BJ (cell line): ENCODE results near the gene ACSS1. TPM values are rescaled to one million over a fixed set of nuclear protein-coding genes. Genes with fewer than 3 reads are reported as not detected.

Experiments used
- CTCF ChIA-PET: fragments of 350-600 bp; formaldehyde crosslinking; extraction: SDS; loops from one replicate; lab custom pipeline; 2021; ENCODE audit warnings: antibody characterized with exemption, inconsistent platforms; lab: Yijun Ruan, JAX
- POLR2A ChIA-PET: fragments of 300-600 bp; sonication (Branson Sonifier 250); formaldehyde crosslinking; extraction: SDS; loops from one replicate; lab custom pipeline; 2021; ENCODE audit warnings: antibody characterized with exemption; lab: Charles Lee
- DNase-seq: peaks from one replicate; pipeline ENCODE4 v3.0.0-alpha.2; 2011; ENCODE audit warnings: low read depth
- H3K27me3 ChIP-seq: 2 replicates; pipeline ENCODE4 v1.6.0; 2011; ENCODE audit warnings: low read length; ENCODE audit not compliant: control insufficient read depth, insufficient read depth
- H3K36me3 ChIP-seq: 2 replicates; pipeline ENCODE4 v1.5.1; 2011; ENCODE audit warnings: low read length; ENCODE audit not compliant: control insufficient read depth, insufficient read depth
- H3K4me3 ChIP-seq: 2 replicates; pipeline ENCODE4 v1.5.1; 2011; ENCODE audit warnings: low read depth, mild to moderate bottlenecking, control low read depth, low read length
- polyA plus RNA-seq: library from polyadenylated mRNA; depleted of rRNA; stranded (reverse); fragments of >200 nt; gene quantifications from 2 replicates; pipeline ENCODE4 v1.2.3, GENCODE V29; 2011
- TF ChIP-seq, protein P1 (sequence below): IDR thresholded peaks from 2 replicates; pipeline ENCODE4 v1.5.1; 2011; ENCODE audit warnings: low read depth, mild to moderate bottlenecking, control low read depth, inconsistent platforms, low read length, moderate library complexity; ENCODE audit not compliant: insufficient read depth

ACSS1 gene
- polyA plus RNA-seq, 1 experiment = 6.3 TPM

DNA sequence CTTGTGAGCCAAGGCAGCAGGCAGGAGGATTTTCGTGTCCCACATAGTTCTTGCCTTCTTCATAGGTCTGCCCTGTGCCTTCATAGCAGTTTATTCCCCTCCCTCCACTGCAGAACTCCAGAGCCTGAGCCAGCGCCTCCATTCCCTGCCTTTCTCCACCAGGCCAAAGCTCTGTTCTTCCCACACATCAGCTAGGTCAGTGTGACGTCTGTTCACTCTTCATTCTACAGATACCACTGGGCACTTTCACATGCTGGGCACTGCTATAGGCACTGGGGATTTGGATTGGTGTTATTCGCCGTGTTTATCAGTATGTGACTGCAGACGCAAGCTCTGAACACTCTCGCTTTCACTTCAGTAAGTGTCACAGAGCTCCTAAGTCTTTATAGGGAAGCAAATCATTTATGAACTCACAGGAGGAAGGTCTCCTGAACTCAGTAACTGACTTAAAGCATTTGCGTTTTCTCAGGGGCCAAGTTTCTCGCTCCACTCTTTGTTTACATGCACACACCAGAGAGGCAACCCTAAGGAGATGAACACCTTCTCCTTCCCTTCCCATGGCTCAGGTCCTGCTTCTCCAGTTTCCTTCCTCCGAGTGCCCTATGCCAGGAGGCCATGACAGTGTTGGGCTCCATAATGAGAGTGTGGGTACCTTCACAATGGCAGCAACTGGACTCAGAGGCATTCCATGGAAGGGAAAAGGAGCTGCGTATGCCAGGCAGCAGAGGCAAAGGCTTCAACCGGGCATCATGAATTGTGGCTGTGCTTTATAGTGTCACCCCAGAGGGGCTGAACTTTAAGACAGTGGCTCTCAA lies 59.1 kb downstream of the ACSS1 start:
- POLR2A ChIA-PET = no interaction called here
- TF ChIP-seq, protein P1, sequence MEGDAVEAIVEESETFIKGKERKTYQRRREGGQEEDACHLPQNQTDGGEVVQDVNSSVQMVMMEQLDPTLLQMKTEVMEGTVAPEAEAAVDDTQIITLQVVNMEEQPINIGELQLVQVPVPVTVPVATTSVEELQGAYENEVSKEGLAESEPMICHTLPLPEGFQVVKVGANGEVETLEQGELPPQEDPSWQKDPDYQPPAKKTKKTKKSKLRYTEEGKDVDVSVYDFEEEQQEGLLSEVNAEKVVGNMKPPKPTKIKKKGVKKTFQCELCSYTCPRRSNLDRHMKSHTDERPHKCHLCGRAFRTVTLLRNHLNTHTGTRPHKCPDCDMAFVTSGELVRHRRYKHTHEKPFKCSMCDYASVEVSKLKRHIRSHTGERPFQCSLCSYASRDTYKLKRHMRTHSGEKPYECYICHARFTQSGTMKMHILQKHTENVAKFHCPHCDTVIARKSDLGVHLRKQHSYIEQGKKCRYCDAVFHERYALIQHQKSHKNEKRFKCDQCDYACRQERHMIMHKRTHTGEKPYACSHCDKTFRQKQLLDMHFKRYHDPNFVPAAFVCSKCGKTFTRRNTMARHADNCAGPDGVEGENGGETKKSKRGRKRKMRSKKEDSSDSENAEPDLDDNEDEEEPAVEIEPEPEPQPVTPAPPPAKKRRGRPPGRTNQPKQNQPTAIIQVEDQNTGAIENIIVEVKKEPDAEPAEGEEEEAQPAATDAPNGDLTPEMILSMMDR = no peak
- Histone ChIP-seq H3K27me3 (0 out of 2 replicates have a peak, but pooled peaks cover 4% of the 10 kb centered on the region), H3K36me3 (no peaks in the 10 kb centered on the region), H3K4me3 (no peak overlapping the region)
- CTCF ChIA-PET = interaction anchor here (1.1 to 4.4 kb wide), 3 partner anchors 65 to 409 kb away, joined by 3 to 59 read pairs (median 8); partner anchors contain the start of gene GINS1
- DNase-seq = no peak

DNA sequence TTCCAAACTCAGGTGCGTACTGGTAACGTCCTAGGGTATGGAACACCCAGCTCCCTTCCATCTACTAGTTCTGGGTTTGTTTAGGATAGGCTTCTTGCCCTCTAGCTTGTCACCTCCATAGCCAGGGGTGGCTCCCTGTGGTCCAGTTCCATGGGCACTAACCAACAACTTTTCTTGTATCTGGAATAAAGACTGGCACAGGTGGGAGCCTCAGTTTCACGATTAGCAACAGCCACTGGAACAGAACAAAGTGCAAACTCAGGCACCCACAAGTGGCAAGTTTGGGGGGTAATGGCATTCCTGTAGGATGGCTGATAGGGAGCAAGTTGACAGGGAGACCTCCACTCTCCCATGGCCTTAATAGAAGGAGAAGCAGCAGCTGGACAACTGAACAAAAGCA lies 59.8 kb downstream of the ACSS1 start:
- 0 out of 2 replicates have a peak, but pooled peaks cover 4% of the 10 kb centered on the region for H3K27me3 ChIP-seq
- no peak for DNase-seq
- no peaks in the 10 kb centered on the region for H3K36me3 ChIP-seq
- TF ChIP-seq, protein P1 = no peak
- POLR2A ChIA-PET = no interaction called here
- H3K4me3 ChIP-seq = no peak overlapping the region
- CTCF ChIA-PET = interaction anchor here (1.1 to 4.4 kb wide), 3 partner anchors 66 to 409 kb away, joined by 3 to 59 read pairs (median 8); partner anchors contain the start of gene GINS1

DNA sequence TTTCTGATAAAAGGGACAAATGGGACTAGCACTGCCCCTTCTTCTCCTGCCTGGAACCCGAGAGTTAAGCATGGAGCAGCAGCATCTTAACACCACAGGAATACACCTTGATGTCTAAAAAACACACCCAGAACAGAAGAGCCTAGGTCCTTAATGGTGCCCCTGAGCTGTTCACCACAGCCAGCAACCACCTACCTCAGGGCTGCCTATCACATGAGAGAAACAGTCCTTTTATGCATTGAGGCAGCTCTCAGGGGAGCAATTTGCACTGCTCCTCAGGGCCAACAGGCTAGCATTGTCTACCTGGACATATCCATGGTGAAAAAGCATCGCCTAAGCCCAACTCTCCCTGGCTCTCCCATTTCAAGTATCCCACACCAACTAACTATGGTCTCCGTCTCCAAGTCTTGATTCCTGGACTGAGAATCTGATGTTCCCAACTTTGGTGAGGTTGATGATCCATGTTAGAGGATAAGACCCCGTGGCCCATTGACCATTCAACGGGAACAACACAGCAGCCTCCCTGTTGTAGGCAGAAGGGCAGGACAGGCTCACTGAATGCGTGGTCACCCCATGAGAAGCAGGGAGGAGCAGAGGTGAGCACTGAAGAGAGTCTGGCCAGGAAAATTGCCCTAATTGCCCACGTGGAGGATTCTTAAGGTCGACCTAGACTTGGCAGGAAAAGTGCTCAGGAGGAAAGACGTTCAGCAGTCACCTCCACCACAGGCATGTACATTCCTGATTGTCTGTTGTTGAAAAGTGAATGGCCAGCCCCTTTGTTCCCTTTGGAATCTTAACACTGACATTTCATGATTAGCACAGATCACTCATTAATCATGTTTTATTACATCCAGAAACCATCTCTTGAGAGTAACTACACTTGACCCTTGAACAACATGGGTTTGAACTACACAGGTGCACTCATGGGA lies 61.2 kb downstream of the ACSS1 start:
- Histone ChIP-seq H3K4me3 (no peak overlapping the region), H3K36me3 (no peaks in the 10 kb centered on the region), H3K27me3 (0 out of 2 replicates have a peak, but pooled peaks cover 4% of the 10 kb centered on the region)
- TF ChIP-seq, protein P1 = no peak
- ChIA-PET CTCF (interaction anchor here (0.8 to 5.8 kb wide), 10 partner anchors 35 to 402 kb away, joined by 3 to 216 read pairs (median 6); no protein-coding TSS in a partner anchor), POLR2A (no interaction called here)
- DNase-seq = no peak

DNA sequence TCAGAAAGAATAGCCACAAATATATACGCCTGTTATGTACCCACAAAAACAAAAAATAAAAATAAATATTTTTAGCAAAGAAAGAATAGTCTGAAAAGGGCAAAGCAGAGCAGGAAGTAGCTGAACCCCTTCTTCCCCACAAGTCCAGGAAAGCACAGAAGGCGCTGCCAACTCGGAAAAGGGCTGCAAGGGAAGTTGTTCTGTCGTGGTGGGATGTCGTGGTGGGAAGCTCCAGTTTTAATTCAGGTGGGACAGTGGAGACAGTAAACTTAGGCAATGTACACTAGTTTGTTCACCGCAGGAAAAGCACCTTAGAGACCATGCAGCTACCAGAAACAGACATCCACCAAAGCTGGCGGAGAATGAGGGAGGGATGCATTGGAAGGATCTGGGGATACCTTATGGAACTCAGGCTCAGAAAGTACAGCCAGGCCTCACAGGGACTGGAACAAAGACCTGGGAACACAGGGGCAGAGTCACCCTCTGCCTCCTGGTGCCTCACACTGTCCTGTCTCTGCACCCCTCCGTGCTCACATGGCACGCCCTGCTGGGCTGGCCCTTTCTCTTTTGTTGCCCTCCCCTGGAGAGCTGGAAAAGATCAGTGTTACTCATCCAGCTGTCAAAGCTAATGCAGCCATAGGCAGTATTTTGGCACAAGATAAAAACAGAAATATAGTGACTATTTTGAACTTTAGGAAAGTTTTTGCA lies 62.0 kb downstream of the ACSS1 start:
- ChIA-PET POLR2A (no interaction called here), CTCF (interaction anchor here (0.8 to 5.8 kb wide), 21 partner anchors 8 to 402 kb away, joined by 3 to 216 read pairs (median 4); no protein-coding TSS in a partner anchor)
- no peak for DNase-seq
- TF ChIP-seq, protein P1 = no peak
- Histone ChIP-seq H3K4me3 (no peak overlapping the region), H3K27me3 (0 out of 2 replicates have a peak, but pooled peaks cover 4% of the 10 kb centered on the region), H3K36me3 (no peaks in the 10 kb centered on the region)
